Measurements from ENCODE around the gene QPCT.

DNA sequence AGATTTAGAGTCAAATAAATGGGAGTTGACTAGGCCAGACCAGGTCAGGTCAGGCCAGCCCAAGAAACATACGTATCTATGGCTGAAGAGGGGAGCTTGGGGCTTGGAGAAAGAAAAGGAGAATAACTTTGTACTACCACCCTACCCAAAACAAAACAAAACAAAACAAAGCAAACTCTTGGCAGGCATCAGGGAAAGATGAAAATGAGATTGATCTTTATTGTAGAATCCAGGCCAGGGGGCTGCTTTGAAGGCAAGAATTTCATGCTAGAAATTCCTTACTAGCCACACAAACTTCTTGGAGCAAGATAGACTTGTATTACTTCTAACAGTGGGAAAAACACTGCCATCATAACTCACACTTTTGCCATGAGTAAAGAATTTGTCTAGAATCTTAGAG lies 26.2 kb downstream of the QPCT start:
- TF ChIP-seq, protein P1, sequence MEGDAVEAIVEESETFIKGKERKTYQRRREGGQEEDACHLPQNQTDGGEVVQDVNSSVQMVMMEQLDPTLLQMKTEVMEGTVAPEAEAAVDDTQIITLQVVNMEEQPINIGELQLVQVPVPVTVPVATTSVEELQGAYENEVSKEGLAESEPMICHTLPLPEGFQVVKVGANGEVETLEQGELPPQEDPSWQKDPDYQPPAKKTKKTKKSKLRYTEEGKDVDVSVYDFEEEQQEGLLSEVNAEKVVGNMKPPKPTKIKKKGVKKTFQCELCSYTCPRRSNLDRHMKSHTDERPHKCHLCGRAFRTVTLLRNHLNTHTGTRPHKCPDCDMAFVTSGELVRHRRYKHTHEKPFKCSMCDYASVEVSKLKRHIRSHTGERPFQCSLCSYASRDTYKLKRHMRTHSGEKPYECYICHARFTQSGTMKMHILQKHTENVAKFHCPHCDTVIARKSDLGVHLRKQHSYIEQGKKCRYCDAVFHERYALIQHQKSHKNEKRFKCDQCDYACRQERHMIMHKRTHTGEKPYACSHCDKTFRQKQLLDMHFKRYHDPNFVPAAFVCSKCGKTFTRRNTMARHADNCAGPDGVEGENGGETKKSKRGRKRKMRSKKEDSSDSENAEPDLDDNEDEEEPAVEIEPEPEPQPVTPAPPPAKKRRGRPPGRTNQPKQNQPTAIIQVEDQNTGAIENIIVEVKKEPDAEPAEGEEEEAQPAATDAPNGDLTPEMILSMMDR (conservative IDR thresholded peaks at IDR 0.05; ENCODE audit: low read depth, low read length) = no peak
- no peak for TF ChIP-seq EZH2 (IDR thresholded peaks at IDR 0.05; ENCODE audit: borderline replicate concordance, low read depth, low read length, poor library complexity, severe bottlenecking)

Measured in A673 (cell line).